ENCODE measurements around the gene AP3B1. TPM values are rescaled to one million over a fixed set of nuclear protein-coding genes. Genes with fewer than 3 reads are reported as not detected.

AP3B1 gene
- total and polyA plus RNA-seq, 2 of the 8 experiments (the other 6 are each of a cell fraction or from before 2014, with no cell fraction given): 45.8 to 48.3 TPM

- H3K4me1 ChIP-seq (replicated peaks in 1 of 4; ENCODE audit: control insufficient read depth in 3 of 4, insufficient read depth in 4 of 4, low read length in 3 of 4): no peaks in the 10 kb centered on the region
- no peak overlapping the region for H3K56ac ChIP-seq (replicated peaks; ENCODE audit: insufficient read length, low read depth, low read length)
- H3K4ac ChIP-seq (replicated peaks; ENCODE audit: insufficient read length, low read depth, low read length): no peak overlapping the region
- H3K23me2 ChIP-seq (ENCODE audit: low read depth, low read length): no peaks in the 10 kb centered on the region
- H4K91ac ChIP-seq (replicated peaks; ENCODE audit: insufficient read length, low read length): no peak overlapping the region
- no peak overlapping the region for H2AK5ac ChIP-seq (ENCODE audit: low read depth, low read length)
- H2BK20ac ChIP-seq (ENCODE audit: low read length): no peak overlapping the region
- H2AFZ ChIP-seq (ENCODE audit: low read length): no peak overlapping the region
- H3K9ac ChIP-seq (replicated peaks in 1 of 4; ENCODE audit: extremely low read depth in 1 of 4, low read depth in 3 of 4, low read length in 3 of 4): no peak overlapping the region
- no peak overlapping the region for H3K18ac ChIP-seq (ENCODE audit: extremely low read depth, low read length)
- ChIA-PET POLR2A (ENCODE audit: partially characterized antibody) (interaction anchor here (0.5 kb wide), 1 partner anchor 121 kb away, joined by 3 read pairs; no protein-coding TSS in a partner anchor), CTCF (ENCODE audit: partially characterized antibody) (interaction anchor here (0.6 kb wide), 1 partner anchor 8 kb away, joined by 3 read pairs; no protein-coding TSS in a partner anchor)
- no peak overlapping the region for H2BK15ac ChIP-seq (ENCODE audit: low read length)
- no peak overlapping the region for H3K4me2 ChIP-seq (ENCODE audit: insufficient read depth in 1 of 2, low read depth in 2 of 2, low read length in 2 of 2)
- WGBS, 2 experiments (ENCODE audit: extremely low coverage in 1 of 2, insufficient coverage in 1 of 2, insufficient read length in 1 of 2, insufficient replicate concordance in 2 of 2, low coverage in 1 of 2, low lambda C conversion rate in 2 of 2, missing lambda C conversion rate in 1 of 2): 80% methylated on average over 3 of the region's 3 CpGs; no CpG with 5 or more reads in 1 of the 2 experiments
- no peak overlapping the region for H3K23ac ChIP-seq (ENCODE audit: insufficient read length)
- no peak overlapping the region for H2BK120ac ChIP-seq (replicated peaks; ENCODE audit: low read depth, low read length)
- peaks cover 0 to 1% (median 0%) of the 10 kb centered on the region in 4 experiments; a peak in 1 of 7 replicates for H3K27me3 ChIP-seq (replicated peaks in 1 of 4; ENCODE audit: control insufficient read depth in 3 of 4, extremely low read depth in 1 of 4, insufficient read depth in 3 of 4, low read length in 3 of 4)
- peaks cover 0 to 3% (median 0%) of the 10 kb centered on the region in 4 experiments; a peak in 2 of 8 replicates for H3K36me3 ChIP-seq (ENCODE audit: control insufficient read depth in 2 of 4, insufficient read depth in 4 of 4, low read length in 3 of 4)
- no peak overlapping the region for H4K5ac ChIP-seq (ENCODE audit: insufficient read length, low read depth, low read length)
- H2BK5ac ChIP-seq (ENCODE audit: low read depth, low read length): no peak overlapping the region
- 0 out of 4 replicates have a peak, but pooled peaks cover 0 to 2% of the 10 kb centered on the region in 2 experiments for H3K79me2 ChIP-seq (ENCODE audit: control insufficient read depth in 1 of 2, insufficient read depth in 2 of 2, low read length in 2 of 2)
- no peaks in the 10 kb centered on the region for H3K79me1 ChIP-seq (ENCODE audit: low read depth, low read length)
- DNase-seq (ENCODE audit: low read depth in 1 of 2, low spot score in 2 of 2) (no peak), FAIRE-seq (no peak)
- no peaks in the 10 kb centered on the region for H3K9me3 ChIP-seq (ENCODE audit: insufficient read depth in 2 of 2, low read depth in 1 of 2, low read length in 1 of 2)
- H2BK12ac ChIP-seq (ENCODE audit: low read depth, low read length): no peak overlapping the region
- H3K27ac ChIP-seq (ENCODE audit: low read depth, low read length): no peak overlapping the region
- no peak overlapping the region for H3K14ac ChIP-seq (ENCODE audit: insufficient read length)
- H4K20me1 ChIP-seq (replicated peaks in 1 of 2; ENCODE audit: control insufficient read depth in 1 of 2, insufficient read depth in 2 of 2, low read length in 2 of 2): no peaks in the 10 kb centered on the region
- no peak overlapping the region for H4K8ac ChIP-seq (ENCODE audit: extremely low read depth, insufficient read depth, low read length)
- H3K4me3 ChIP-seq (ENCODE audit: extremely low read depth in 1 of 4, insufficient read depth in 2 of 4, low read depth in 3 of 4, low read length in 4 of 4): no peak overlapping the region
Measured at GRCh38 chr5:78237911-78238310, 56.6 kb downstream of the AP3B1 start.

Data from H1 (cell line).